GM12801 (cell line): ENCODE measurements around the gene RPS6KA4.

Source experiments
- TF ChIP-seq, protein P1 (sequence below): IDR thresholded peaks from one replicate; pipeline ENCODE4 v1.5.1; 2011; ENCODE audit warnings: control low read depth; ENCODE audit not compliant: insufficient read length; ENCODE audit errors: extremely low read depth

RPS6KA4 gene

DNA sequence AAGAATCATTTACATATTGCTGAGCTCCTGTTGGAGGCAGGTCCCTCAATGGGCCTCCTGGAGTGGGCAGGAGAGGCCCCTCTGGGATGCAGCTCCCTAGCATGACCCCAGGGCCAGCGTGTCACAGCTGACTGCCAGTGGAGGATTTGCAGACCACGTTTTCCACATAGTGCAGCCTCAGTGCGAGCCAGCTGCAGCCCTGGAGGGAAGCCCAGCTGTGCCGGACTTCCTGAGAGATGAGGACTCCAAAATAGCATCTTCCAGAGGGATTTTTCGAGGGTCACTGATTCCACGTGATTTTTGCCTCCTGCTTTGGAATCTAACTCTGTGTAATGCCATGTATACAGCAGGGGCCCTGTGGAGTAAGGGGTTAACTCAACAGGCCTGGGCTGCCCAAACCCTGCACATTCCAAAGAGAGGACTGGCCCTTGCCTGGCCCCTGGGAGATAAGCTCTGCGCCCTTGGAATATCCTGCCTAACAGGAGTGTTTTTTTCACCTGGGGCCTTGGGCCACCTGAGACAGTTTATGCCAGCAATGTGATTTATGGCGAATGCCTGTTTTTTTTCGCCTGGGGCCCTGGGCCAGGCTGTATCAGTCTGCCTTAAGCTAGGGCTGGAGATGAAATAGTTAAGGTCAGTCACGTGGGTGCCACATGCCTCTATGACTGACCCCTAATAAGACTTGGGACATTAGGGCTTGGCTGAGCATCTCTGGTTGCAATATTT lies 47.4 kb downstream of the RPS6KA4 start:
- TF ChIP-seq, protein P1, sequence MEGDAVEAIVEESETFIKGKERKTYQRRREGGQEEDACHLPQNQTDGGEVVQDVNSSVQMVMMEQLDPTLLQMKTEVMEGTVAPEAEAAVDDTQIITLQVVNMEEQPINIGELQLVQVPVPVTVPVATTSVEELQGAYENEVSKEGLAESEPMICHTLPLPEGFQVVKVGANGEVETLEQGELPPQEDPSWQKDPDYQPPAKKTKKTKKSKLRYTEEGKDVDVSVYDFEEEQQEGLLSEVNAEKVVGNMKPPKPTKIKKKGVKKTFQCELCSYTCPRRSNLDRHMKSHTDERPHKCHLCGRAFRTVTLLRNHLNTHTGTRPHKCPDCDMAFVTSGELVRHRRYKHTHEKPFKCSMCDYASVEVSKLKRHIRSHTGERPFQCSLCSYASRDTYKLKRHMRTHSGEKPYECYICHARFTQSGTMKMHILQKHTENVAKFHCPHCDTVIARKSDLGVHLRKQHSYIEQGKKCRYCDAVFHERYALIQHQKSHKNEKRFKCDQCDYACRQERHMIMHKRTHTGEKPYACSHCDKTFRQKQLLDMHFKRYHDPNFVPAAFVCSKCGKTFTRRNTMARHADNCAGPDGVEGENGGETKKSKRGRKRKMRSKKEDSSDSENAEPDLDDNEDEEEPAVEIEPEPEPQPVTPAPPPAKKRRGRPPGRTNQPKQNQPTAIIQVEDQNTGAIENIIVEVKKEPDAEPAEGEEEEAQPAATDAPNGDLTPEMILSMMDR: no peak

- TF ChIP-seq, protein P1: no peak
Measured at GRCh38 chr11:64407221-64407620, 48.3 kb downstream of the RPS6KA4 start.

- TF ChIP-seq, protein P1: no peak
Measured at GRCh38 chr11:64407630-64408029, 48.7 kb downstream of the RPS6KA4 start.

GRCh38 chr11:64409278-64409677 lies 50.3 kb downstream of the RPS6KA4 start:
- TF ChIP-seq, protein P1: no peak

DNA sequence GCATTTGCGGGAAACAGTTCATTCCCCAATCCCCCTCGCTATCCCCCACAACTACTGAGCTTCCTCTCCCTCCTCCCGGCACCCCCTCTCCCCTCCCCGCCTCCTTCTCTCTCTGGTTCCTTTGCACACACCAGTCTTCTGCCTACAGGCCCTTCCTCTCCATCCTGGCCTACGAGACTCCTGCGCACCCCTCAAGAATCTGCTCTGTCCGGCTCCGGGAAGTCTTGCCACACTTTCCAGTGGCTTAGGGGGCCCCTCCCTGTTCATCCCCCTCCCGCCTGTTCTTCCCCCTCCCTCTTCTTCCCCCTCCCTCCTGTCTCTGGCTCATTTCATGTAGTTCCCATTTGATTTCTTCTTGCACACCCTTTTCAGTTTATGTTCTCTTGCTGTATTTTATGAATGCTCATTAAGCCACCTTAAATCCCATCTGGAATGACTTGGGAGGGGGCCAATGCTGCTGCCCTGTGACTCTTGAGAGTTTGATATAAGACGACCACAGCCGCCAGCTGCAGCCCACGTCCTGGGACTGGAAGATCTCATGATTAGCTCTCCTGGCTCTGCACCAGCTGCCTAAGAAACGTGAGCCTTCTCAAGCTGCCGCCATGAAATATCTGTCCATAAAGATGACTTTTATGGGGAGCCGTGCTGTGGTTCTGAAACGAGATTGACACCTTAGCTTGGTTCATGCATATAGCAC lies 50.9 kb downstream of the RPS6KA4 start:
- TF ChIP-seq, protein P1: no peak

GRCh38 chr11:64410404-64410734 lies 51.4 kb downstream of the RPS6KA4 start:
- TF ChIP-seq, protein P1: no peak

DNA sequence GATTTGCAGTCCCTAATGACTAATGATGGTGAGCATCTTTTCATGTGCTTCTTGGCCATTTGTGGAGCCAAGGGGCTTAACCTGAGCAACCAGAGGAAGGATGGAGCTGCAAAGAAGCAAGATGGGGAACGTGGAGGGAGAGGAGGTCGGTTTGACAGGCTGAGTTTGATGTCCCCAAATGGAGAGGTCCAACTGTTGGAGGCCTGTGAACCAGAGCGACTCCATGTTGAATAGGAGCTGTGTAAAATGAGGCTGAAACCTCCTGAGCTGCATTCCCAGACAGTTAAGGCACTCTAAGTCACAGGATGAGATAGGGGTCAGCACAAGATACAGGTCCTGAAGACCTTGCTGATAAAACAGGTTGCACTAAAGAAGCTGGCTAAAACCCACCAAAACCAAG lies 54.5 kb downstream of the RPS6KA4 start:
- TF ChIP-seq, protein P1: no peak
